Loucy (cell line): ENCODE data around the gene BSN.

Experiments used
- H2AFZ ChIP-seq: fragments of 200-600 bp; sonication (generic); 2 replicates; pipeline ENCODE4 v1.6.0; 2016; ENCODE audit warnings: antibody characterized with exemption, mild to moderate bottlenecking, low read length, moderate library complexity
- H3F3A ChIP-seq: fragments of 200-600 bp; 2 replicates; pipeline ENCODE4 v1.6.0; 2016; ENCODE audit warnings: antibody characterized with exemption, low read depth, mild to moderate bottlenecking
- H3K27me3 ChIP-seq: fragments of 200-600 bp; sonication (generic); 2 replicates; pipeline ENCODE4 v1.6.1; 2014; ENCODE audit warnings: low read length, mild to moderate bottlenecking; ENCODE audit not compliant: insufficient read depth, poor library complexity, severe bottlenecking
- H3K36me3 ChIP-seq: fragments of 200-600 bp; sonication (generic); 2 replicates; pipeline ENCODE4 v1.6.1; 2016; ENCODE audit warnings: low read length; ENCODE audit not compliant: insufficient read depth
- H3K4me1 ChIP-seq: fragments of 200-600 bp; sonication (generic); 2 replicates; pipeline ENCODE4 v1.5.1; 2014; ENCODE audit warnings: low read length, mild to moderate bottlenecking; ENCODE audit not compliant: insufficient read depth, poor library complexity, severe bottlenecking
- H3K4me2 ChIP-seq: fragments of 200-600 bp; sonication (generic); 2 replicates; pipeline ENCODE4 v1.6.0; 2014; ENCODE audit warnings: antibody characterized with exemption, low read length, low read depth, mild to moderate bottlenecking; ENCODE audit not compliant: poor library complexity, severe bottlenecking
- H3K4me3 ChIP-seq: fragments of 200-600 bp; sonication (generic); 2 replicates; pipeline ENCODE4 v1.5.1; 2014; ENCODE audit warnings: low read length, mild to moderate bottlenecking, mixed read lengths; ENCODE audit not compliant: poor library complexity, severe bottlenecking
- H3K79me2 ChIP-seq: fragments of 200-600 bp; sonication (generic); 2 replicates; pipeline ENCODE4 v1.6.1; 2014; ENCODE audit warnings: low read length; ENCODE audit not compliant: insufficient read depth
- H3K9ac ChIP-seq: fragments of 200-600 bp; sonication (generic); 2 replicates; pipeline ENCODE4 v1.6.0; 2014; ENCODE audit warnings: mild to moderate bottlenecking, low read depth, low read length, moderate library complexity; ENCODE audit not compliant: poor library complexity, severe bottlenecking
- H3K9me2 ChIP-seq: fragments of 200-600 bp; sonication (generic); replicated peaks from 2 replicates; pipeline ENCODE4 v1.6.1; 2016; ENCODE audit warnings: low read depth, low read length, mixed read lengths
- H3K9me3 ChIP-seq: fragments of 200-600 bp; sonication (generic); 2 replicates; pipeline ENCODE4 v1.6.1; 2014; ENCODE audit warnings: mild to moderate bottlenecking, antibody characterized with exemption, low read length, low read depth; ENCODE audit not compliant: insufficient read depth
- H4K20me1 ChIP-seq: fragments of 200-600 bp; sonication (generic); 2 replicates; pipeline ENCODE4 v1.6.0; 2014; ENCODE audit warnings: antibody characterized with exemption, low read length, mild to moderate bottlenecking; ENCODE audit not compliant: insufficient read depth, poor library complexity, severe bottlenecking
- CTCF ChIP-seq: fragments of 200-600 bp; sonication (generic); conservative IDR thresholded peaks from 2 replicates; pipeline ENCODE4 v1.5.1; 2014; ENCODE audit warnings: mild to moderate bottlenecking, antibody characterized with exemption, low read length
- EZH2phosphoT487 ChIP-seq: fragments of 200-600 bp; IDR thresholded peaks from 2 replicates; pipeline ENCODE4 v1.6.1; 2018; ENCODE audit warnings: antibody characterized with exemption, mild to moderate bottlenecking, moderate library complexity, borderline replicate concordance

BSN gene

GRCh38 chr3:49634736-49635135 is 80.5 kb downstream of the BSN start:
- no peaks in the 10 kb centered on the region for H3K79me2 ChIP-seq
- no peaks in the 10 kb centered on the region for H3F3A ChIP-seq
- H4K20me1 ChIP-seq, result no peaks in the 10 kb centered on the region
- H2AFZ ChIP-seq, result no peak overlapping the region
- no peaks in the 10 kb centered on the region for H3K4me1 ChIP-seq
- no peaks in the 10 kb centered on the region; the same call in 1 of the 2 replicates for H3K9me3 ChIP-seq
- H3K9ac ChIP-seq, result no peak overlapping the region
- no peaks in the 10 kb centered on the region for H3K27me3 ChIP-seq
- TF ChIP-seq EZH2phosphoT487, result no peak
- peak; percentile 38; the same call in 1 of the 2 replicates for TF ChIP-seq CTCF
- no peak overlapping the region for H3K4me2 ChIP-seq
- no peak overlapping the region for H3K4me3 ChIP-seq
- no peaks in the 10 kb centered on the region for H3K36me3 ChIP-seq
- no peaks in the 10 kb centered on the region for H3K9me2 ChIP-seq

GRCh38 chr3:49636883-49637609 is 82.8 kb downstream of the BSN start:
- no peaks in the 10 kb centered on the region for H3K4me1 ChIP-seq
- no peaks in the 10 kb centered on the region for H3K79me2 ChIP-seq
- no peaks in the 10 kb centered on the region for H3F3A ChIP-seq
- H3K36me3 ChIP-seq, result no peaks in the 10 kb centered on the region
- H3K4me3 ChIP-seq, result no peak overlapping the region
- H2AFZ ChIP-seq, result no peak overlapping the region
- no peaks in the 10 kb centered on the region for H4K20me1 ChIP-seq
- H3K27me3 ChIP-seq, result no peaks in the 10 kb centered on the region
- no peak overlapping the region for H3K4me2 ChIP-seq
- TF ChIP-seq CTCF (no peak), EZH2phosphoT487 (no peak)
- H3K9me3 ChIP-seq, result no peaks in the 10 kb centered on the region
- no peaks in the 10 kb centered on the region for H3K9me2 ChIP-seq
- H3K9ac ChIP-seq, result no peak overlapping the region

DNA sequence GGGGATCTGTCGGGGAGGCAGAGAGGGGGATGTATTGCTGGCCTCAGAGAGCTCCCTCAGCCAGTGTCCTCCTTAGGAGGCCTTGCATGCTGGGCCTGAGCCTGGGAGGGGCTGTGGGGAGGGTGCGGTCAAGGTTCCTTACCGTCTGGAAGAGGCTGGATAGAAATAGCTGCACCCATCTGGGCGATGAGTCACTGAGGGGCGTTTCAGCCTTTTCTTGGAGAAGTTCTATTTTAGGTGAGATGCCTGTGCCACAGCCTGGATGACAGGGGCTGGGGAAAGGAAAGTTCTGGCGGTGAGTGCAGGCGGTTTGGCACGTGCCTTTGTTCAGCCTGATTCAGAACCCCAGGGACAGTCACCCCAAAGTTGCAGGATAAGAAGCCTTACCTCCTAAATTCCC is 84.2 kb downstream of the BSN start:
- H4K20me1 ChIP-seq, result no peaks in the 10 kb centered on the region
- H3K4me3 ChIP-seq, result no peak overlapping the region
- H3K9me2 ChIP-seq, result no peaks in the 10 kb centered on the region
- H3K27me3 ChIP-seq, result no peaks in the 10 kb centered on the region
- H3K9me3 ChIP-seq, result no peaks in the 10 kb centered on the region
- H3K9ac ChIP-seq, result no peak overlapping the region
- no peak overlapping the region for H3K4me2 ChIP-seq
- no peaks in the 10 kb centered on the region for H3F3A ChIP-seq
- TF ChIP-seq EZH2phosphoT487 (no peak), CTCF (no peak)
- no peaks in the 10 kb centered on the region for H3K36me3 ChIP-seq
- no peak overlapping the region for H2AFZ ChIP-seq
- no peaks in the 10 kb centered on the region for H3K79me2 ChIP-seq
- no peaks in the 10 kb centered on the region for H3K4me1 ChIP-seq
